Middle frontal gyrus (tissue), 1 donor: ENCODE data around the gene MLXIP.

ENCODE experiments used
- DNase-seq: peaks from one replicate; pipeline ENCODE4 v3.0.0-alpha.2; 2015; ENCODE audit warnings: low spot score; ENCODE audit errors: extremely low spot score

The MLXIP gene

GRCh38 chr12:122124370-122124769 is 45.8 kb downstream of the MLXIP start:
- DNase-seq: no peak

GRCh38 chr12:122125452-122126341 is 47.1 kb downstream of the MLXIP start:
- DNase-seq: no peak

DNA sequence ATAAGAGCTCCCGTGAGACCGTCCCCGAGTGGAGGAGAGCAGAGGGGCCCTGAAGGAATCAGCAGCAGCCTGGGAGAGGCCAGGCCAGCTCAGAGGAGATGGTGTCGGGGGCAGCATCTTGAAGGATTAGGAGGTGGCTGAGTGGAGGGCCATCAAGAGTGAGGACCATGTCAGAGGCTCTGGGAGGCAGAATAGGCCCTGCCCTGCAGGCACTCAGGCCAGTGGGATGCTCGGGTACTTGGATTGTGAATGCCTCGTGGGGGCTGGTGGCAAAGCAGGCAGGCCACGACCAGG is 47.7 kb downstream of the MLXIP start:
- DNase-seq: no peak

DNA sequence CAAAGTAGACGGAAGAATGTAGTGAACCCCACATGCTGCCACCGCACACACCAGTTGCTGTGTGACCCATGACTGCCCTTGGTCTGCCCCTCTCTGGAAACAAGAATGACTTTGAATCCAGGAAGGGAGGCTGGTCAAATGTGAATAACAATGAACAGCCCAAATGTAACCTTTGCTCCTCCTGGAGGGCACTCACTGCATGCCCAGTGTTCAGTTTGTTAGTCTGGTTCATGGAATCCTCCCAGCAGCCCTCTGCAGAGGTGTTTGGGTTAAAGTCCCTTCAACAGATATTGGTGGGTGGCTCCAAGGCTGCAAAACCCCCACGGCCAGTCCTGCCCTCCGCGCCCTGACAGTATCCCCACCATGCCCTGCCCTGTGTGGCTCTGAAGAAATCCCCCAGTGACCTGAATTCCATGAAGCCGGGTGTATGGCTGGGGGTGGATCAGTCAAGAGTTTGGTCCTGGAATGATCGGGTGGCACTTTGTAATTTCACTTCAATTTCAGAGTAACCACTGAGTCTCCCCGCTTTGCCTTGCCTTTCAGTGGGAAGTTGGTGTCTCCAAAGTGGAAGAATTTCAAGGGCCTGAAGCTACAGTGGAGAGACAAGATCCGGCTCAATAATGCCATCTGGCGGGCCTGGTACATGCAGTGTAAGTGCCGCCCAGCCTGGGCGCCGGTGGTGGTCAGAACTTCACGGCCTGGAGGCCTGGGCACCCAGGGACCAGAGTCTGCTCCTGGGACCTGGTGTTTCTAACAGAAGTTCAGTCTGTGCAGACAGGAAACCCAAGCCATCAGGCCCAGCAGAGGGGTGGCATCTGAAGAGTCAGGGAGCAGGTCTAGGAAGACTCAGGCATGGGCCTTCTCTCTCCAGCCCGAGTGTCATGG is 48.4 kb downstream of the MLXIP start:
- no peak for DNase-seq

- DNase-seq: no peak
These were observed 49.3 kb downstream of the MLXIP start for GRCh38 chr12:122127839-122128238.

GRCh38 chr12:122128481-122128880 is 49.9 kb downstream of the MLXIP start:
- no peak for DNase-seq

DNA sequence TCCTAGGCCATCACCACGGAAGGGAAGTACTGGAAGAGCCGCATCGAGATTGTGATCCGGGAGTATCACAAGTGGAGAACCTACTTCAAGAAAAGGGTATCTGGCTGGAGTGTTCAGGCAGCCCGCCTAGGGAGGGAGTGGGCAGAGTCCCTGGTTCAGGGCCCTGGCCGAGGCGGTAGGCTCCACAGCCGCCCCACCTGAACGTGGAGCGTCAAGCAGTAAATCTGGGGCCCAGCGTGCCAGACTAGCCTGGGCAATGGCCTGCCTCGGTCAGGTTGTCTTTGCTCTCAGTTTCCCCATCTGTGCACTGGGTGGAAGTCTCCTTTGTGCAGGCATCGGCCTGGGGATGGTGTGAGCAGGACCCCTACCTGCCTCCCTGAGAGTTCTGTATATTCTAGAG is 50.6 kb downstream of the MLXIP start:
- DNase-seq: no peak

DNA sequence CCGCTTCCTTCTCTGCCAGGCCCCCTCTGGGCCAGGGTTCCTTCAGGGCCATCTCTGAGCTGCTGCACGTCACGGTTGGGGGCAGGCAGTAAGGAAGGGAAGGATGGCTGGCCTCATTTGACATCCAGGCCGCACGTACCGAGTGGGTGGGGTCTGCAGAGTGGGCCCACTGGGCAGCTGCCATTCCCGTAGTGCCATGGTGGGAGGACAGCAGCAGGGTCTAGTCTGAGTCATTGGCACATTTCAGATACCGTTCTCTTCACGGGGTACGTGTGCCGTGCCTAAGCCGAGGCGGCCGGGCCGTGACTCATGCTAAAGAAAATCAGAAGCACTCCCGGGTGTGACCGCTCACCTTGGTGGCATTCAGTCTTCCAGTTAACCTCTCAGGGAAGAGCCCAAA is 51.6 kb downstream of the MLXIP start:
- DNase-seq: no peak

- DNase-seq: no peak
These were observed 54.8 kb downstream of the MLXIP start for GRCh38 chr12:122133192-122133950.

DNA sequence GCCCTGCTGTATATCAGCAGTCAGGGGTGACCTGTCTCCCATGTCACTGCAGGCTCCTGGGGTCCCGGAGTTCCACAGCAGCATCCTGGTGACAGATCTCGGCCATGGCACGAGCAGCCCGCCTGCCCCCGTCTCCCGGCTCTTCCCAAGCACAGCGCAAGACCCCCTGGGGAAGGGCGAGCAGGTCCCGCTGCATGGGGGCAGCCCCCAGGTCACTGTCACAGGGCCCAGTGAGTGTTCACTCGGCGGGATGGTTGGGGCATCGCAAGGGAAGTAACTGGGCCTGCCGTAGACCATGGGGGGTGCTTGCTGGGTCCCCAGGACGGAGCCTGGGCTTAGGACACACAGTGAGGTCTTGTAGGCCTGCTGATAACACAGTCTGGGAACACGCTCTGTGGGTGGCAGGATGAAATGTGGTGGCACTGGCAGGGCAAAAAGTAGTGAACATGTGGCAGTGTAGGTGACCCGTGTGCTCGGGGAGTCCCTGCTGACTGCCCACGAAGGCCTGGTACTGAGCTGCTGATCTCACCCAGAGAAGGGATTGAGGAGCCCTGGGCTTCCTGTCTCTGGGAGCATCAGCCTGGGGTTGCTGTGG is 57.0 kb downstream of the MLXIP start:
- DNase-seq: no peak

- no peak for DNase-seq
These were observed 58.7 kb downstream of the MLXIP start for GRCh38 chr12:122137229-122137628.

GRCh38 chr12:122137681-122138080 is 59.1 kb downstream of the MLXIP start:
- DNase-seq: no peak

DNA sequence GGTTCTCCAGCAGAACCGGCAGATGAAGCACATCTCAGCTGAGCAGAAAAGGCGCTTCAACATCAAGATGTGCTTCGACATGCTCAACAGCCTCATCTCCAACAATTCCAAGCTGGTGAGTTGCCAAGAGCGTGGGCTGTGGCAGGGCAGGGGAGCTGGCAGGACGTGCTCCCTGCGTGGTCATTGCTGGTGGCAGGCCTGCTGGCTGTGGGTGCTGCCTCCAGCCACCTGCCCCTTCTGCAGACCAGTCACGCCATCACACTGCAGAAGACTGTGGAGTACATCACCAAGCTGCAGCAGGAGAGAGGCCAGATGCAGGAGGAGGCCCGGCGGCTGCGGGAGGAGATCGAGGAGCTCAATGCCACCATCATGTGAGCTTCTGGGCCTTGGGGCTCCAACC is 59.6 kb downstream of the MLXIP start:
- DNase-seq: no peak

DNA sequence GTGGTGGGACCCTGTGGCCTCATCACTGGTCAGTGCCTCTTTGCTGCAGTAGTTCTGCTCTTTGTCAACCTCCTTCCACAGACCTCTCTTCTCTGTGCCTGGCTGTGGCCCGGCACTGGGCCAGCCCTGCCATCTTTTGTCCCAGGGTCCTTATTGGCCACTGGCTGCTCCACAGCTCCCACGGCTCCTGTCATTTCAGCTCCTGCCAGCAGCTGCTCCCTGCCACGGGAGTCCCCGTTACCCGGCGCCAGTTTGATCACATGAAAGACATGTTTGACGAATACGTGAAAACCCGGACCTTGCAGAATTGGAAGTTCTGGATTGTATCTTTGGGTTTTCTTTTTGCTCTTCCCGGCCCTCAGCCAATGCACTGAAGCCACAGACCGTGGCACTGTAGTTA is 60.1 kb downstream of the MLXIP start:
- no peak for DNase-seq

DNA sequence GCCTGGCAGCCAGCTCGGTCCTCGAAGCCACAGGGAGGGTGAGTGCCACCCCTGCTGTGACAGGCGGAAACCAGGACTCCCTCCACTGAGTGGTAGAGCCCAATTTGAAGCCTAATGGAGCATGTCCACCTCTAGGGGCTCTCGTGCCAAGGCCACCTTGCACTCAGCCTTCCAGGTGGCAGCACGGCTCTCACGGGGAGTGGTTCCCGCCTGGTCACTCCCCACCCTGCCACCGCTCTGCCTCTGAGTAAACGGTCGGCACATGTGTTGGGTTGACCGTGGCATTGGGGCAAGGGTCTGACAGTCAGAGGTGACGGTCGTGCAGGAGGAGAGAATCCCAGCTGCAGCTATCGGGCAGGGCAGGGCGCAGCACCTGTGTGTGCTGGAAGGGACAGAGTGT is 60.7 kb downstream of the MLXIP start:
- DNase-seq: no peak

- DNase-seq: no peak
These were observed 61.4 kb downstream of the MLXIP start for GRCh38 chr12:122139941-122140340.

- no peak for DNase-seq
These were observed 62.1 kb downstream of the MLXIP start for GRCh38 chr12:122140467-122141257.

DNA sequence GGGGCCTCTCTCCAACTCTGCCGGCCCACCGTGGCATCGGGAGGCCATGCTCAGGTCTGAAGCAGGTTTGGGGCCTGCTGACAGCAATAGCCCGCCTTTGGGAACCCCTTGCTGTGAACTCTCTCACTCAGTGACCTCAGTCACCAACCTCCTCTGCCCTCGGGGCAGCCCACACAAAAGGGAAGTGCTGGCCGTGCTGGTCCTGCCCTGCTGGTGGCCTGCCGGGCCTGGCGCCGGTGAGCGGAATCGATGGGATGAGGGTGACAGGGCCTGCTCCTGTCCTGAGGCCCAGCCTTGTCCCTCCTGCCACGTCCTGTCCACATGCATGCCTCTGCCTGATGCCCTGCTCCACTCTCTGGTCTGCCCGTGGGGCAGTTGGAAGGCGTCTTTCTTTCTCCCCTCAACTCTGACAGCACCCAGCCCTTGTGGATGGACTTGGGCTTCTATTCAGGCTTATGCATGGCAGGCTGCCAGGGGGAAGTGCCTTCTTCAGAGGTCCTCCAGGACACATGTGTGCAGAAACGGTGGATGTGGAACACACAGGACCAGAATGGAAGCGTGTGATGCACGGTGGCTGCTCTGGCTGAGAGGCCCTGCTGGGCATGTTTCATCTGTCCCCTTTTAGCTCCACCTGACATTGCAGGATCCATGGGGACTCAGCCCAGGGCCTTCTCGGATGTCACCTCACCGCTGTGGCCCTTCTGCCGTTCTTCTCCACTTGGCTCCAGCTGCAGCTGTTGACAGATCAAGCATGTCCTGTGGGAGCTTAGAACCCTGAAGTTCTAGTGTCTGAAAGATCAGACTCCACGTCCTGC is 63.6 kb downstream of the MLXIP start:
- no peak for DNase-seq

- DNase-seq: no peak
These were observed 64.3 kb downstream of the MLXIP start for GRCh38 chr12:122142857-122143256.

DNA sequence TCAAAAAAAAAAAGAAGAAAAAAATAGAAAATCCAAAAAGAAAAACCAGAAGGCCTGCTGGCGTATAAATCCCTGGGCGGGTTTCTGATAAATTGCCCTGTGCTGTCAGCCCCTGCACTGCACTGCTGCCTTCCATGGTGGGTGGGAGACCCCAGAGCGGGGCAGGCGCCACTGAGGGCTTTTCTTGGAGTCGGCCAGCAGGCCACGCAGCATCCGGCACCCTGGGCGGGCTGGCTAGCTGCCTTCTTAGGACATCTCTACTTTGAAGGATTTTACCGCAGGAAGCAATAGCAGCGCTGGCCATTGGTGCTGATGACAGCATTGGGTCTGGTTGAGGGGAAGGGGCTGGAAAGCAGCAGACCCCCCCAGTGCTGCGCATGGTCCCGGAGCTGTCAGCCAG is 66.3 kb downstream of the MLXIP start:
- no peak for DNase-seq
